ENCODE results near the gene ACE2. TPM values are rescaled to one million over a fixed set of nuclear protein-coding genes. Genes with fewer than 3 reads are reported as not detected.

The ACE2 gene
- total and polyA plus RNA-seq, 8 donors: 0.49 to 3.6 (median 0.85) TPM

- ATAC-seq (no peak), DNase-seq (no peak)
- Histone ChIP-seq H3K27ac (no peak overlapping the region), H3K27me3 (peaks cover 0 to 11% of the 10 kb centered on the region in 2 donors), H3K4me1 (no peaks in the 10 kb centered on the region), H3K4me3 (no peak overlapping the region), H3K9me3 (no peaks in the 10 kb centered on the region), H3K36me3 (no peaks in the 10 kb centered on the region)
- no peak for TF ChIP-seq CTCF (IDR thresholded peaks at IDR 0.05)
- intact Hi-C loops (cut with DNase I): no loop called here
These were observed 6.4 kb downstream of the ACE2 start for GRCh38 chrX:15594371-15594770.

GRCh38 chrX:15579778-15580747, 20.7 kb downstream of the ACE2 start:
- H3K27me3 ChIP-seq: peaks cover 0 to 17% of the 10 kb centered on the region in 2 donors
- intact Hi-C loops (cut with DNase I): no loop called here
- peak overlapping the region in 1 of 2 donors; percentile 48 for H3K27ac ChIP-seq
- H3K4me3 ChIP-seq: no peak overlapping the region
- no peak for DNase-seq
- peak; percentile 72 for ATAC-seq
- H3K4me1 ChIP-seq: no peaks in the 10 kb centered on the region
- no peaks in the 10 kb centered on the region for H3K9me3 ChIP-seq
- no peaks in the 10 kb centered on the region for H3K36me3 ChIP-seq
- no peak for TF ChIP-seq CTCF (IDR thresholded peaks at IDR 0.05)

- ATAC-seq (peak; percentile 33), DNase-seq (no peak)
- Histone ChIP-seq H3K4me1 (no peaks in the 10 kb centered on the region), H3K36me3 (no peaks in the 10 kb centered on the region), H3K4me3 (no peak overlapping the region), H3K27ac (no peak overlapping the region), H3K27me3 (peaks cover 0 to 25% of the 10 kb centered on the region in 2 donors), H3K9me3 (no peaks in the 10 kb centered on the region)
- intact Hi-C loops (cut with DNase I): no loop called here
- TF ChIP-seq CTCF (IDR thresholded peaks at IDR 0.05): no peak
These were observed 24.7 kb downstream of the ACE2 start for GRCh38 chrX:15576019-15576418.

GRCh38 chrX:15574017-15574416, 26.7 kb downstream of the ACE2 start:
- Histone ChIP-seq H3K4me1 (no peaks in the 10 kb centered on the region), H3K27me3 (peaks cover 0 to 22% of the 10 kb centered on the region in 2 donors), H3K36me3 (no peaks in the 10 kb centered on the region), H3K4me3 (no peak overlapping the region), H3K9me3 (no peaks in the 10 kb centered on the region), H3K27ac (no peak overlapping the region)
- peak; percentile 64 for ATAC-seq
- intact Hi-C loops (cut with DNase I): no loop called here
- TF ChIP-seq CTCF (IDR thresholded peaks at IDR 0.05): no peak
- no peak for DNase-seq

- H3K4me1 ChIP-seq: no peaks in the 10 kb centered on the region
- no peak for TF ChIP-seq CTCF (IDR thresholded peaks at IDR 0.05)
- no peaks in the 10 kb centered on the region for H3K9me3 ChIP-seq
- H3K27me3 ChIP-seq: peaks cover 0 to 16% of the 10 kb centered on the region in 2 donors
- H3K36me3 ChIP-seq: no peaks in the 10 kb centered on the region
- no peak overlapping the region for H3K27ac ChIP-seq
- intact Hi-C loops (cut with DNase I): no loop called here
- DNase-seq (no peak), ATAC-seq (no peak)
- H3K4me3 ChIP-seq: no peak overlapping the region
These were observed 30.6 kb downstream of the ACE2 start for GRCh38 chrX:15570145-15570544.
